B cell (primary cell): ENCODE measurements around the gene CCDC136. TPM values are rescaled to one million over a fixed set of nuclear protein-coding genes. Genes with fewer than 3 reads are reported as not detected.

Source experiments
- ATAC-seq: fragments of 200-7000 bp; cut with Tn5 transposase; one replicate; pipeline ENCODE4 v1.10.0; 2021; ENCODE audit warnings: low read depth, mild to moderate bottlenecking, moderate number of reproducible peaks, moderate library complexity
- CTCF ChIA-PET: fragments of 350-600 bp; sonication (Branson Sonifier 250); formaldehyde crosslinking; loops from one replicate; lab custom pipeline; 2021; ENCODE audit warnings: antibody characterized with exemption, inconsistent platforms; lab: Charles Lee
- POLR2A ChIA-PET: fragments of 350-600 bp; sonication (Branson Sonifier 250); formaldehyde crosslinking; loops from one replicate; lab custom pipeline; 2021; ENCODE audit warnings: antibody characterized with exemption; lab: Charles Lee
- DNase-seq: peaks from one replicate; pipeline ENCODE4 v3.0.0; 2013
- H2AFZ ChIP-seq: 2 replicates; pipeline ENCODE4 v1.6.1; 2012; ENCODE audit warnings: mild to moderate bottlenecking, low read depth, low read length; ENCODE audit not compliant: insufficient read depth, poor library complexity, severe bottlenecking
- H3K27ac ChIP-seq, 2 donors: 1 replicate in 1 of 2; 2 replicates in 1 of 2; pipeline ENCODE4 v1.5.1; 2012 to 2013; ENCODE audit warnings: low read length in 2 of 2, mild to moderate bottlenecking in 2 of 2, moderate library complexity in 1 of 2
- H3K27me3 ChIP-seq, 4 experiments: fragments of 200-600 bp in 1 of 4; sonication (generic) in 1 of 4; replicated peaks in 1 of 4; 1 replicate in 2 of 4; 2 replicates in 2 of 4; pipeline versions ENCODE4 v1.6.1 to v1.7.0; 2013 to 2016; ENCODE audit warnings: low read length in 3 of 4, mild to moderate bottlenecking in 2 of 4, mixed read lengths in 1 of 4, moderate library complexity in 1 of 4; ENCODE audit not compliant: insufficient read depth in 4 of 4, control insufficient read depth in 3 of 4; ENCODE audit errors: control extremely low read depth in 1 of 4
- H3K36me3 ChIP-seq, 2 experiments: replicated peaks in 1 of 2; 1 replicate in 1 of 2; 2 replicates in 1 of 2; pipeline versions ENCODE4 v1.6.1 to v1.7.1; 2013; ENCODE audit warnings: low read length in 1 of 2; ENCODE audit not compliant: insufficient read depth in 2 of 2, control insufficient read depth in 1 of 2; ENCODE audit errors: control extremely low read depth in 1 of 2, extremely low read depth in 1 of 2
- H3K4me1 ChIP-seq, 2 donors: fragments of 200-600 bp in 1 of 2; sonication (generic) in 1 of 2; 1 replicate in 1 of 2; 2 replicates in 1 of 2; pipeline versions ENCODE4 v1.5.1 to v1.6.1; 2013 to 2017; ENCODE audit warnings: low read length in 2 of 2; ENCODE audit not compliant: control insufficient read depth in 2 of 2, insufficient read depth in 2 of 2
- H3K4me2 ChIP-seq: replicated peaks from 2 replicates; pipeline ENCODE3; 2012; ENCODE audit warnings: mild to moderate bottlenecking, low read depth, low read length; ENCODE audit not compliant: poor library complexity, severe bottlenecking
- H3K4me3 ChIP-seq, 5 experiments: fragments of 200-600 bp in 1 of 5; sonication (generic) in 1 of 5; 1 replicate in 3 of 5; 2 replicates in 2 of 5; pipeline versions ENCODE4 v1.5.1 to v1.7.0; 2011 to 2016; ENCODE audit warnings: low read length in 4 of 5, mild to moderate bottlenecking in 4 of 5, low read depth in 2 of 5, control low read depth in 1 of 5, moderate library complexity in 1 of 5; ENCODE audit not compliant: insufficient read depth in 1 of 5; ENCODE audit errors: control extremely low read depth in 1 of 5, extremely low read depth in 1 of 5
- H3K79me2 ChIP-seq: fragments of 200-600 bp; sonication (generic); one replicate; pipeline ENCODE4 v1.6.0; 2016; ENCODE audit warnings: low read length; ENCODE audit not compliant: control insufficient read depth, insufficient read depth
- H3K9ac ChIP-seq: fragments of 200-600 bp; sonication (generic); 2 replicates; pipeline ENCODE4 v1.6.1; 2017; ENCODE audit warnings: mild to moderate bottlenecking, low read length, moderate library complexity
- H3K9me3 ChIP-seq, 3 donors: one replicate each; pipeline versions ENCODE4 v1.6.1 to v1.7.1; 2013; ENCODE audit warnings: low read length in 2 of 3; ENCODE audit not compliant: control insufficient read depth in 2 of 3, insufficient read depth in 1 of 3; ENCODE audit errors: control extremely low read depth in 1 of 3
- H4K20me1 ChIP-seq: 2 replicates; pipeline ENCODE4 v1.6.0; 2012; ENCODE audit warnings: mild to moderate bottlenecking, low read length; ENCODE audit not compliant: insufficient read depth, control insufficient read depth, poor library complexity, severe bottlenecking
- H3K27ac Mint-ChIP-seq: one replicate; pipeline ENCODE4 v1.8.0; 2021; ENCODE audit warnings: mixed read lengths
- H3K27me3 Mint-ChIP-seq: one replicate; pipeline ENCODE4 v1.8.0; 2021; ENCODE audit warnings: mixed read lengths
- H3K4me1 Mint-ChIP-seq: one replicate; pipeline ENCODE4 v1.8.0; 2021; ENCODE audit warnings: mixed read lengths
- H3K4me3 Mint-ChIP-seq: one replicate; pipeline ENCODE4 v1.8.0; 2021; ENCODE audit warnings: mixed read lengths
- H3K9me3 Mint-ChIP-seq: one replicate; pipeline ENCODE4 v1.8.0; 2022; ENCODE audit warnings: mixed read lengths; ENCODE audit not compliant: insufficient read depth
- EZH2 ChIP-seq: IDR thresholded peaks from 2 replicates; pipeline ENCODE4 v1.6.1; 2012; ENCODE audit warnings: borderline replicate concordance, low read depth, mild to moderate bottlenecking, moderate library complexity, low read length; ENCODE audit not compliant: insufficient read depth, poor library complexity, severe bottlenecking
- WGBS: methylation state at CpG from one replicate; pipeline ENCODE4 v1.1.5; 2013; ENCODE audit warnings: missing lambda C conversion rate; ENCODE audit not compliant: insufficient coverage; 5-methylcytosine and 5-hydroxymethylcytosine counted together
- intact Hi-C: fragments of 100-400 bp; cut with micrococcal nuclease; formaldehyde crosslinking; loops from one replicate; pipeline ENCODE4 v1.10.0; 2022
- polyA plus RNA-seq: library from polyadenylated mRNA; depleted of rRNA; stranded (reverse); fragments of >200 nt; gene quantifications from 2 replicates; pipeline ENCODE4 v1.2.3, GENCODE V29; 2012
- total RNA-seq, 2 donors: library from RNA; stranded (reverse); fragments of 120-200 nt in 1 of 2; gene quantifications; 1 replicate in 1 of 2; 2 replicates in 1 of 2; pipeline versions ENCODE4 v1.2.3 to v1.2.4, GENCODE V29; 2013 to 2022
- TF ChIP-seq, protein P1 (sequence below): fragments of 200-600 bp; IDR thresholded peaks from one replicate; pipeline ENCODE4 v1.8.0; 2022; ENCODE audit warnings: antibody characterized with exemption, mild to moderate bottlenecking

The CCDC136 gene
- total and polyA plus RNA-seq, 2 donors (not counting 1 experiment from before 2014, with no cell fraction given), result 2.2 to 13.9 TPM

DNA sequence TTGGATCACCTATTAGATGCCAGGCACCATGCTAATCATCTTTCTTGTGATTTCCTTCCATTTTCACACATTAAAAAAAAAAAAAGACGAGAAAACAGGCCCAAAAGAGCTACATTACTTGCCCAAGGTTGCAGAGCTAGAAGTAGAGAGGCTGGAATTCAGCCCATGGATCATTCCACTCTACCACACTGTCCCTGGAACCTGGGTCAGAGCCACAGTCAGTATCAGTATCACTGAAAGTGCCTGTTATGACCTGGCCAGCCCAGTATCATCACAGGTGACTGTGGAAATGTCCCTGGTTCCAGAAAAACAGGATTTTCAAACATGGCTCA lies 35.1 kb downstream of the CCDC136 start:
- ChIA-PET POLR2A (no interaction called here), CTCF (no interaction called here)
- H3K9me3 ChIP-seq, result peaks cover 0 to 7% (median 0%) of the 10 kb centered on the region in 3 donors
- H3K27ac ChIP-seq, result no peak overlapping the region
- no peaks in the 10 kb centered on the region for H3K79me2 ChIP-seq
- no peak for TF ChIP-seq EZH2
- TF ChIP-seq, protein P1, sequence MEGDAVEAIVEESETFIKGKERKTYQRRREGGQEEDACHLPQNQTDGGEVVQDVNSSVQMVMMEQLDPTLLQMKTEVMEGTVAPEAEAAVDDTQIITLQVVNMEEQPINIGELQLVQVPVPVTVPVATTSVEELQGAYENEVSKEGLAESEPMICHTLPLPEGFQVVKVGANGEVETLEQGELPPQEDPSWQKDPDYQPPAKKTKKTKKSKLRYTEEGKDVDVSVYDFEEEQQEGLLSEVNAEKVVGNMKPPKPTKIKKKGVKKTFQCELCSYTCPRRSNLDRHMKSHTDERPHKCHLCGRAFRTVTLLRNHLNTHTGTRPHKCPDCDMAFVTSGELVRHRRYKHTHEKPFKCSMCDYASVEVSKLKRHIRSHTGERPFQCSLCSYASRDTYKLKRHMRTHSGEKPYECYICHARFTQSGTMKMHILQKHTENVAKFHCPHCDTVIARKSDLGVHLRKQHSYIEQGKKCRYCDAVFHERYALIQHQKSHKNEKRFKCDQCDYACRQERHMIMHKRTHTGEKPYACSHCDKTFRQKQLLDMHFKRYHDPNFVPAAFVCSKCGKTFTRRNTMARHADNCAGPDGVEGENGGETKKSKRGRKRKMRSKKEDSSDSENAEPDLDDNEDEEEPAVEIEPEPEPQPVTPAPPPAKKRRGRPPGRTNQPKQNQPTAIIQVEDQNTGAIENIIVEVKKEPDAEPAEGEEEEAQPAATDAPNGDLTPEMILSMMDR, result no peak
- no CpG with 5 or more reads among the region's 1 CpG for WGBS
- Mint-ChIP-seq H3K27ac (no peak overlapping the region), H3K4me3 (no peak overlapping the region), H3K4me1 (peaks cover 20% of the 10 kb centered on the region), H3K9me3 (no peaks in the 10 kb centered on the region), H3K27me3 (peaks cover 43% of the 10 kb centered on the region)
- H3K4me1 ChIP-seq, result peaks cover 26% of the 10 kb centered on the region in 2 donors
- no peak overlapping the region for H3K4me2 ChIP-seq
- DNase-seq (no peak), ATAC-seq (no peak)
- no peak overlapping the region for H3K9ac ChIP-seq
- peaks cover 0 to 43% (median 20%) of the 10 kb centered on the region in 4 experiments for H3K27me3 ChIP-seq
- H4K20me1 ChIP-seq, result no peaks in the 10 kb centered on the region
- no peaks in the 10 kb centered on the region for H3K36me3 ChIP-seq
- intact Hi-C loops, result no loop called here
- H2AFZ ChIP-seq, result no peak overlapping the region
- H3K4me3 ChIP-seq, result no peak overlapping the region

DNA sequence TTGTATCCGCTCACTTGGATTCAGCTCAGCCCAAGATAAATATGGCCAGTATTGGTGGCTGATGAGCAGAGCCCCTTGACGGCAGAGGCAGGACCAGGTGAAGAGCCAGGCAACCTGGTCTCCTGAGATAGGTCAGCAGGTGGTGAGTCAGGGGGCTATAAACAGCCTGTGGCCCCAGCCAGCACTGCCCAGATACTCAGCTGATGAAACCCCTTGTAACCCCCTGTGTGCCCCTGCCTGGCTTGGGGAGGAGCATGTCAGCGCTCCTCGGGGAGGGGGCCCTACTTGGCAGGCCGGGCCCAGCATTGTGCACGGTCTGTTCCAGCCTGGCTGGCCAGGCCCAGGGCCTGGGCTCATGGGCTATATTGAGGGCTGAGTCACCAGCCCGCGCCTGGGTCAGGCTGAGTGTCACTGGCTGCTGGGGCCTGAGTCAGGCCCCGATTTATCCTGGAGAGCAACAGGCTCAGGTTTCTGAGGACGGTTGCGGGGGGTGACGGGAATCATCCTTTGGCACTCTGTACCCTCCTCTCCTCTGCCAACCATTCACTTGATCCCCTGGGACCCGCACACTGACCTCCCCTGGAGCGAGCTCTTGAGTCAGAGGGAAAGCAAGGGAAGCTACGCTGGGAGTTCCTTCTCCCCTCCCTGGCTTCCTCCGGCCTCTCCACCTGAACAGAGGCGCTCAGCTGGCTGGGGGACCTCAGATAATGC lies 35.6 kb downstream of the CCDC136 start:
- Histone ChIP-seq H3K27me3 (peaks cover 0 to 46% (median 20%) of the 10 kb centered on the region in 4 experiments), H3K9ac (no peak overlapping the region), H3K4me3 (no peak overlapping the region), H3K4me2 (no peak overlapping the region), H3K79me2 (no peaks in the 10 kb centered on the region), H3K36me3 (no peaks in the 10 kb centered on the region), H3K27ac (no peak overlapping the region), H2AFZ (no peak overlapping the region), H3K9me3 (peaks cover 0 to 7% (median 0%) of the 10 kb centered on the region in 3 donors), H4K20me1 (no peaks in the 10 kb centered on the region), H3K4me1 (peaks cover 28 to 30% of the 10 kb centered on the region in 2 donors)
- ChIA-PET POLR2A (no interaction called here), CTCF (no interaction called here)
- 95% methylated on average over 17 of the region's 17 CpGs for WGBS
- no peak for DNase-seq
- Mint-ChIP-seq H3K27ac (no peak overlapping the region), H3K4me1 (peaks cover 20% of the 10 kb centered on the region), H3K9me3 (no peaks in the 10 kb centered on the region), H3K27me3 (peaks cover 43% of the 10 kb centered on the region), H3K4me3 (no peak overlapping the region)
- TF ChIP-seq, protein P1, result no peak
- no peak for TF ChIP-seq EZH2
- intact Hi-C loops, result no loop called here
- ATAC-seq, result no peak
